Measurements from ENCODE around the gene FZR1. TPM values are rescaled to one million over a fixed set of nuclear protein-coding genes. Genes with fewer than 3 reads are reported as not detected.

Gene FZR1
- total and polyA plus RNA-seq, 9 of the 15 experiments (the other 6 are each of a cell fraction or from before 2014, with no cell fraction given): 0.18 to 48.0 (median 22.2) TPM

- TF ChIP-seq ZNF695 (CRISPR knock-in tag; IDR thresholded peaks at IDR 0.05): no peak
- TF ChIP-seq ETS2 (tag; IDR thresholded peaks at IDR 0.05; ENCODE audit: borderline replicate concordance, poor library complexity, severe bottlenecking): no peak
- no peak for TF ChIP-seq ZNF184 (CRISPR knock-in tag; IDR thresholded peaks at IDR 0.05)
- TF ChIP-seq NR3C1 (CRISPR knock-in tag; IDR thresholded peaks at IDR 0.05): 0 out of 2 replicates have a peak, but pooled peaks have one; percentile 15
- peak; percentile 59; the same call in 1 of the 2 replicates for TF ChIP-seq ATF6 (CRISPR knock-in tag; IDR thresholded peaks at IDR 0.05)
- TF ChIP-seq ZNF263 (CRISPR knock-in tag; IDR thresholded peaks at IDR 0.05; ENCODE audit: borderline replicate concordance): peak; percentile 87; the same call in 1 of the 2 replicates
- TF ChIP-seq SMAD1 (IDR thresholded peaks at IDR 0.05; ENCODE audit: low read depth, low read length, partially characterized antibody): no peak
- peak; percentile 54 for TF ChIP-seq PHF20 (IDR thresholded peaks at IDR 0.05; ENCODE audit: partially characterized antibody)
- TF ChIP-seq MGA (IDR thresholded peaks at IDR 0.05): peak; percentile 91
- TF ChIP-seq HNRNPL (IDR thresholded peaks at IDR 0.05; ENCODE audit: low read depth, low read length): peak; percentile 45; the same call in 1 of the 2 replicates
- TF ChIP-seq CBX2 (IDR thresholded peaks at IDR 0.05; ENCODE audit: insufficient read depth, low read length, poor library complexity, severe bottlenecking): no peak
- TF ChIP-seq HNRNPUL1 (IDR thresholded peaks at IDR 0.05; ENCODE audit: low read length): no peak
- TF ChIP-seq CBFA2T3 (IDR thresholded peaks at IDR 0.05): 0 out of 2 replicates have a peak, but pooled peaks have one; percentile 2
- TF ChIP-seq ZNF583 (CRISPR knock-in tag; IDR thresholded peaks at IDR 0.05): peak; percentile 32; the same call in 1 of the 2 replicates
Observed at GRCh38 chr19:3557461-3558248, 51.5 kb downstream of the FZR1 start, which contains the start of gene MFSD12 (continued).
